HG03558 (cell line): Measurements from ENCODE around the gene VRK1.

Experiments used
- ATAC-seq: cut with Tn5 transposase; IDR thresholded peaks from one replicate; pipeline ENCODE4 v1.9.1; 2021; ENCODE audit warnings: moderate number of reproducible peaks; ENCODE audit not compliant: unreplicated experiment; ENCODE audit errors: extremely low read depth

VRK1 gene

DNA sequence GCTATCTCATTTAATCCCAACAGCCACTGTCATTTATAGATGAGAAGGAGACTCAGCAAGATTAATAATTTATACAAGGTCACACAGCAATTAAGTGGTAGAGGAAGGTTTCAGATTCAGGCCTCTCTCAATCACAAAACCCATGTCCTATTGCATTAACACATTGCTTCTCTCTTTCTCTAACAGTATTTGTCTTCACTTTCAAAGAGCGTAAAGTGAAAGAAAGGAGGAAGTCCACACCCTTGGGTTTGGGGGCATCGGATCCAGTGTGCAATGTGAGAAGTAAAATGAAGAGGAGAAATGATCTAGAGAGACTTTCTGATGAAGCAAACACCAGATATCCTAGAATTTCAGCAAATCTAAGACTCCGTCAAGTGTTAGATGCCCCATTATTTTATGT, 7.0 kb upstream of the VRK1 start:
- no peak for ATAC-seq

DNA sequence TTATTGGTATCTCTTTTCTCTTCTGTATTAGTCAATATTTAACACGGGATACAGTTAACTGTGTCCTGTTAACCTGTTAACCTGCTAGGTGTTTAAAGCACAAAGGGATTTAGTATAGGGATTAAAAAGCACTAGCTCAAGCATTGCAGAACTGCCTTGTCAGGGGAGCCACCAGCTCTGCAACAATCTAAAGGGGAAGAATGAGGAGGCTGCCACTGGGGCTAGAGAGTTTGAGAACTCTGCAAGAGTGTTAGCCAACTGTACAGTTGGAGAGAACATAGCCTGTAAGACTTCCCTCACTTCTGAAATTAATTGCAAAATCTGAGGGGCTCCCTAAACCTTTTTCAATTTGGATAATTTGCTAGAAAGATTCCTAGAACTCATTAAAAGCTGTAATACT, 6.5 kb upstream of the VRK1 start:
- no peak for ATAC-seq

DNA sequence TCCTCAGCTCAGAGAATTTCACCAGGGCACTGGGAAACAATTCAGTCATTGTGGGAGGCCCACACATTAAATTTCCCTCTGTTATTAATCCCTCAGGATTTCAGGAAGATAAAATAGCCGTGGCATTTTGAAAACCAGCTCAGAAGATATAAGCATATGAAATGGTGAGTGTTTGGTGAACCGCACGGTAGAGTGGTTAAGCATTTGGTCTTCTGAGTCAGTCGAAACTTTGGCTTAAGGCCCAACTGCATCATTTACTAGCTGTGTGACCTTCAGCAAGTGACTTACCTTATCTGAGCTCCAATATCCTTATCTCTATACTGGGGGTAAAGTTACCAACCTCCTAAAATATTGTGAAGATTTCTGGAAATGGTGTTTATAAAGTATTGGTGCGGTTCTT, 5.2 kb upstream of the VRK1 start:
- no peak for ATAC-seq

DNA sequence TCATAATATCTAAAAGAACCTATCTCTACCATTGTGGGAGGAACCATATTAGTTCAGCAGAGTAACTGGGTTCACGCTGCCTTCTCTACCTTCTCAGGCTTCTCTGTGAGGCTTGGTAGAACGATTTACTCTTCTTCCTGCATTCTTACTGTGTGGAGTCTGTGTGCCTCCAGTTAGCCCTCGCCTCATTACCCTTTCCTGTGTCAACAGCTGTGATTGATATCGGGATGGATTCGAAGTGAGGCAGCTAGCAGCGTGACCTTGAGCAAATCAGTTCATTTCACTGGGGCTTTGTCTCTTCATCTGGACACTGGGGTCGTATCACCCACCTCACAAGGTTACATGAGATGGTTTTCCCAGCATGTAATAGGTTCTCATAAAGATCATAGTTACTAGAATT, 4.6 kb upstream of the VRK1 start:
- ATAC-seq, result no peak

DNA sequence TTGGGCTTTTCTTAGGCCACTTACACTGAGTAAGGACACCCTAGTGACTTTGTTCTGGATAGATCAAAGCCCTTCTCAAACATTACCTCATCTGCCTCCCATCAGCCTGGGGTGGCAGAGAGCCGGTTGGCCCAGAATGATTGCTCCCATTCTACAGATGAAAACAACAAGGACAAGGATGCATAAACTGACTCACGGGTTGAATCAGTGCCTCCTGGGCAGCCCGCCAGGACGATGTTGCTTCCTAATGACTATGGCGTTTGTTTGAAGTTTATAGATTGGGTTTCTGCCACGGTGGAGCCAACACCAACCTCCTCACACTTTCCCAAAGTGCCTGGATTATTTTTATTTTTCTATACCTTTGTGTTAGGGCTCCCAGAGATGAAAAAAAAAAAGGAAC, 3.6 kb upstream of the VRK1 start:
- ATAC-seq, result no peak

DNA sequence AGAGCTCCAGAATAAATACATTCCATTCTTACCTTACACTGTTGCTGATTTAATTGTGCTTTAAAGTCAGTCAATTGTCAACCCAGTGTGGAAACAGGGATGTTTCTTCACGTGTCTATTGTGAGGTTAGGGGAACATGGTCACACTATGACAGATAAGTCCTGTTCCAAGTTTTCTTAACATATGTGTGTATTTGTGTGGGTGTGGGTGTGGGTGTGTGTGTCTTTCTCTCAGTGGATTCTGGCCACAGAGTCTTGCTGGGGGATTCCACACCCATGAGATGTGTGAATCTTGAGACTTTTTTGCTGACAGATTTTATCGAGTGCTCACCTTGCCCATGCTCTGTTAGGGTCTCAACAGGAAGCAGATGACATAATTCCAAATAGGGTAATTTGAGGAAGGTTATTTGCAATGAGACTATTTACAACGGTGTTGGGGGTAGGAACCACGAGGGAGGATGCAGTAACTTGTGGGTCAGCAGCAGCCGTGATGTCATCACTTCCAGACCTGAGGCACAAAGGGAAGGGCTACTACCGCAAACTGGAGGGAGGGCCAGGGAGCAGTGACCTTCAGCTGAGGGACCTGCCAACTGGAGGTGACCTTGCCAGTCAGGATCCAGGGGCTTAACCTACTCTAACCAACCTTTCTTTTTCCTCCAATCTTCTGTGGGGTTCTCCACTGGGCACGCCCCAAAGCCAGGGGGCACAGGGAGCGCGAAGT, 1.9 kb upstream of the VRK1 start:
- no peak for ATAC-seq

DNA sequence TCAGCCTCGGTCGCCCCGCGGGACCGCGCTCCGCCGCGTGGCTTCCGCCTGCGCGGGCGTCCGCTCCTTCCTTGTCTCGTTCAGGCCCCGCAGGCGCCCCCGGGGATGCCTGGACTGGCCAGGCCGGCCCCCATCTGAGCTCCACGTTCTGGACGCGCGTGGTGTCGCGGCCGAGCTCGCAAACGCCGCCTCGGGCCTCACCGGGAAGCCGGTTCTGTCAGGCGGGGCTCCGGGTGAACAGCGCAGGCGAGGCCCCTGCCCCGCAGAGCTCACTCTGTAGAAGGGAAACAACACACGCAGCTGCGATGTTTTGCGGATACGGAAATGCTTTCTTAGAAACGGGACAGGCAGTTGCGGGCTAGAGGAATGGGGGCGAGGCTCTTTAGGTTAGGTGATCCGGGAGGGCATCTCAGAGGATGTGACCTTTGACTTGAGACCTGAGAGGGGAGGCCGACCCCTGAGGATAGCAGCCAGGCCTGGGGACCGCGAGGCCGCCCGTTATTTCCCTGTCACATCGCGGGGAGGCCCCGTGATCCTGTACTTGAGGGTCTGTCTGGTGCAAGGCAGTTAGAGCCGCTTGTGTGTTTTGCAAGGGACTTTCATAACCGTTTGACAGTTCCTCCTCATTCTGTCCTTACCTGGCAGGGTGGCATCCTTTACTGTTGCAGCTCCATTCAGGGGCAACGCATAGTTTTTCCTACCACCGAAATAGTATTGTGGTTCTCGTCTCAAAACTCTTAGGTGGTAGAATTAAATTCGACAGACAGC, 584 bp downstream of the VRK1 start:
- peak; percentile 12 for ATAC-seq

DNA sequence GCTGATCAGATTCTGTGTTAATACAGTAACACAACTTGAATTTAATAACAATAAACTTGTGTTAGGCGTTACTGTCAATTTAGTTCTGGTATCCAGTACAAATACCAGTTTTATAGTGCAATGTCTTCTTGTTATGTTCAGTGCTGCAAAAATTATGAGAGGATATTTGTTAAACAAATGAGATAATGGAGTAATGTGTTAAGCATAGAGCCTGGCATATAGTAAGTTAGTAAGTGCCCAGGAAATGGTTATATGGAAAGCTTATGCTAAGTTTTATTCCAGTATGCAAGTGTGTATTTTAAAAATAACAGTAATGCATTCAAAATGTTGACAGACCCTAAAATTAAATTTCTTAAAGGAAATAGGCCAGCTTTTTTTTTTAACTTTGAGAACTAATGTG, 1.8 kb downstream of the VRK1 start:
- ATAC-seq, result no peak

DNA sequence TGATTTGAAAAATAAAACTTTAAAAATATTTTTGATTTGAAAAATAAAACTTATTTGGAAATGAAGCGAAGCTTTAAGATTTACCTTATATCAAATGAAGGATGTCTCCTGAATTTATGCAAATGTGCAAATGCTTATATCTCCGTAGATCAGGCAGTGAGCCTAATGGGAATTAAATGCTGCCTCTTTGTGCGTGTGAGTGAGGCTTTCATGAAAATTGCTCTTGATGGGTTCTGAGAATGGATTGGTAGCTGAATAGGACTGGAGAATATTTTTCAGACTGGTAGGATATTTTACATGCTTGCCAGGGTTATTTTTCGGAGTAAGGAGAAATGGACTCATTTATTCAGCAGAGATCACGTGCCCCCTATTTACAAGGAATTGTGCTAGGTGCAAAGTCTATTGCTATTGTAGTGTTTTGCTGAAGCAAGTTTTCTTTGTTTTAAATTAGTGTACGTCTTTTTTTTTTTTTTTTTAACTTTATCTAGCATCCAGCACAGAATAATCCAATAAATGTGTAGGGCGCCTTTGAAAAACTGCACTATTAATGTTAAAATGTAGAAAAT, 2.4 kb downstream of the VRK1 start:
- ATAC-seq, result no peak

DNA sequence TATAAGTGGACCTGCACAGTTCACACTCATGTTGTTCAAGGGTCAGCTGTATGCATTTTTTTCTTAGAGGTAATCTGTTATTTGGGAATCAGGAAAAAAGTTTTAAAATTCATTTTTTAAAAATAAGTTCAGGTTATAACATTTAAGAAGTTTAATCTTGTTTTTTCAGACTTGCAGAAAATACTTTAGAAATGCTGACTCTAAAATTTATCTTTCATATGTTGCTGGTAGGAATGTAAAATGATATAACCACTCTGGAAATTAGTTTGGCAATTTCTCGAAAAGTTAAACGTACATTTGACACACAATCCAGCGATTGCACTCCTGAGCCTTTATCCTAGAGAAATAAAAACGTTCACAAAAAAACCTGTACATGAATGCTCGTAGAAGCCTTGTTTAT, 4.7 kb downstream of the VRK1 start:
- ATAC-seq, result no peak

DNA sequence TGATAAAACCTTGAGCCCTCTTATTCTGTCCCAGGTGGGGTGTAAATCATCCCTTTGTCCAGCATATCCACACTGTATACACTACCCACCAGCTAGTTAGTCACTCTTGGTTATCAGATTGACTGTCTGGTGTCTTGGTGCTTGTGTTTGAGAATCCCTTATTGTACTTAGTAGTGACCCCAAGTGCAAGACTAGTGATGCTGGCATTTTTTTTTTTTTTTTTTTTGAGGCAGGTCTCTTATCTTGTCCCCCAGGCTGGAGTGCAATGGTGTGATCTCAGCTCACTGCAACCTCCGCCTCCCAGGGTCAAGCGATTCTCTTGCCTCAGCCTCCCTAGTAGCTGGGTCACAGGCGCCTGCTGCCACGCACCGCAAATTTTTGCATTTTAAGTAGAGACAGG, 5.8 kb downstream of the VRK1 start:
- no peak for ATAC-seq

DNA sequence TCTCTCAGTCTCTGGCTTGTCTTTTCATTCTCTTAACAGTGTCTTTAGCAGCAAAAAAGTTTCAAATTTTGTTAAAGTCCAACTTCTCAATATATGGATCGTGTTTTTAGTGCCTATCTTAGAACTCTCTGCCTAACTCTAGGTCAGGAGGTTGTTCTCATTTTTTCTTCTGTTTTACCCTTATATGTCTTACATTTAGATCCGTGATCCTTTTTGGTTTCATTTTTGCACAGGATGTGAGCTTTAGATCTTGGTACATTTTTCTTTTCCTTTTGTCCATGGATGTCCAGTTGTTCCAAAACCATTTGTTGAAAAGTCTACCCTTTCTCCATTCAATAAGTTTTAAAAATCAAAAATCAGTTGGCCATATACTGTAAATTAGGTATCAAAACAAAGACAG, 6.8 kb downstream of the VRK1 start:
- no peak for ATAC-seq

DNA sequence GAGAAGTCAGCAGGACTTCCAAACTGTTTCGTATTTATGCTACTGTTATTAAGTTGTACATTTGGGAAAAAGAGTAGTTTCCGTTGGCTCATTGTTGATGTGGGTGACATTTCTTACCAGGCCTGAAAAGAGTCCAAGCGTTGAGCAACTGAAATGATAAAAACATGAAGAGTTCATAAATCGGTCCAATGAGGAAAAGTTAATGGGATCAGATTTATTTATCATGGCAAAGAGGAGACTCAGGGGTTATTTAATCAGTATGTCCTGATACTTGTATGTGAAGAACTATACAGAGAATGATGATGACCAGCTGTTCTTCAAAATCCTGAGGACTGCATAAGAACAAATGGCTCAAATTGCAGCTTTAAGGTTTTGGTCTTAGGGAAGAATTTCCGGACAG, 7.7 kb downstream of the VRK1 start:
- no peak for ATAC-seq

DNA sequence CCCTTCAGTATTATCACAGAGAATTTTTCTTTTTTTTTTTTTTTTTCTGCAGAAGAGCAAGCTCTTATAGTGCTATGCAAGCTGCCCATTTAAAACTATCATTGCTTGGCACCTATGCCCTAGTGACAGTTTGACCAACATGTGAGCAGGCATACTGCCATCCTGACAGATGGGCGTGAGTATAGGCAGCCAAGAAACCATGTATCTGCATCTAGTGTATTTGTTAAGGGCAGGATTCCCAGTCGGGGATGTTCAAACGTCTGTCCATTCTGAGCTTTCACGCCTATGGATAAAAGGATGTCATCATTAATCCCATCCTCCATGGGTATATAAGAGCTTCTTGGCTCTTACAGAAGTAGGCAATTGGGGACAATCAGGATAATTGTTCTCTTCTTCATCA, 8.8 kb downstream of the VRK1 start:
- no peak for ATAC-seq

DNA sequence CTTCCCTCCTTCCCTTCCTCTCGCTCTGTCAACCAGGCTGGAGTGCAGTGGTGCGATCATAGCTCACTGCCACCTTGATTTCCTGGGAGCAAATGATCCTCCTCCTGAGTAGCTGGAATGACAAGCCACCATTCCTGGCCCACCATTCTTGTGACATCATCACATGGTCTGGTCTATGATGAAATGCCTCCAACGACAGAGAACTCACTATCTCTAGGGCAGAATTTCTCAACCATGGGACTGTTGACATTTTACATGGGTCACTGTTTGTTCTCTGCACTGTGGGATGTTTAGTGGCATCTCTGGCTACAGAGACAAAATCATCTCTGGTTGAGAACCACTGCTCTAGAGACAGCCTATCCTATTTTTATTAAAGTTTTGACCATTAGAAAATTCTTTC, 9.7 kb downstream of the VRK1 start:
- ATAC-seq, result no peak

DNA sequence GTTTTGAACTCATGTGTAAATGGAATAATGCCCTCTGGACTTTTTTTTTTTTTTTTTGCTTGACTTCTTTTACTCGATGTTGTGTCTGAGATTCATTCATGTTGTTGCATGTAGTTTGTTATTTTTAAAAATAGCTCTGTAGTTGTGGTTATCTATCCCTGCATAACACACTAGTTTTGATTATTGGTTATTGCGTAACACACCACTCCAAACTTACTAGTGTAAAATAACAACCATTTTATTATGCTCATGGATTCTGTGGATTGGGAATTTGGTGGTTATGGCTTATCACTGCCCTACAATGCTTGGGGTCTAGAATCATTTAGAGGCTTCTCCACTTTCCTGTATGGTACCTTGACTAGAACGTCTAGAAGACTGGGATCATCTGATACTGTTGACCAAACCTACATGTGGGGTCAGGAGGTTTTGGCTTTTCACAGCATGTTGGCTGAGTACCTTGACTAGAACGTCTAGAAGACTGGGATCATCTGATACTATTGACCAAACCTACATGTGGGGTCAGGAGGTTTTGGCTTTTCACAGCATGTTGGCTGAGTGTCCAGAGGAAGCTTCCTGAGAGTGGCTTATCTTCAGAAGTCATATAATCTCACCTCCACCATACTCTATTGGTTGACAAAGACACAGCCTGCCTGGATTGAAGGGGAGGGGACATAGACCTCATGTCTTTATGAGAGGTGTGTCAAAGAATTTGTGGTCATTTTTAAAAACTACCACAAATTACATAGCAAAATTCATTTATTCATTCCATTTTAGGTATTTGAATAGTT, 11.6 kb downstream of the VRK1 start:
- no peak for ATAC-seq

DNA sequence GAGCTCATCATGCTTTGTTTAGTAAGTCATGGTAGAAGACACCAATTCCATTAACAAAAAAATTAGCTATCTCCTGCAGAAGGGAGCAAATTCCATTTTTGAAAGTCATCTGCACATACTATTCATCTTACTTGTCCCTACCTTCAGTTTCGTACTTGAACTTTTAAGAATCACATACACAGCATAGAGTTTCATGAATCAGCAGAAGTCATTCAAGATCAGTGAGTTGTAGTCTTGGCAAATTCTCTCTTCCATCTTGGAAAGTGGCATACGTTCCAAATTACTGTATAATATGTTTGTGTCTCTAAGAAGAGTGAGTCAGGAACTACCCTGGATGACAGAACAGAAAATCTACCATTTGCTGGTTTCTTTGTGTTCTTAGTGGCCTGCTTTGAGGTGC, 14.1 kb downstream of the VRK1 start:
- ATAC-seq, result no peak

DNA sequence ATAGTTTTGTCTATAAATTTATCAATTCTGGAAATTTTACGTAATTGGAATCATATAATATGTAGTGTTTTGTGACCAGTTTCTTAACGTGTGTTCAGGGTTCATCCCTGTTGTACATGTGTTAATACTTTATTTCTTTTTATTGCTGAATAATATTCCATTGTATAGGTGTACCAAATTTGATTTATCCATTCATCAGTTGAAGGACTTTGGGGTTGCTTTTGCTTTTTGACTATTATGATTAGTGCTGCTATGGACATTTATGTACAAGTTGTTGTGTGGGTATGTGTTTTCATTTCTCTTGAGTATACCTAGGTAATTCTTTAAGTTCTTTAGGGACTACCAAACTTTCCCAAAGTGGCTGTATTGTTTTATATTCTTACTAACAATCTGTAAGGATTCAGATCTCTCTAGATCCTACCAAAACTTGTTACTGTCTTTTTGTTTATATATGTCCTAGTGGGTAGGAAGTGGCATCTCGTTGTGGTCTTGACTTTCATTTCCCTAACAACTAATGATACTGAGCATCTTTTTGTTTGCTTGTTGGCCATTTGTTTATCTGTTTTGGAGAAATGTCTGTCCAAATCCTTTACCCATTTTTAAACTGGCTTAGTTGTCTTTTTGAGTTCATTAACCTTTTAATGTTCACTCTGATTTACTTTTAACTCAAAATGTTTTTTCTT, 14.9 kb downstream of the VRK1 start:
- peak; percentile 72 for ATAC-seq

DNA sequence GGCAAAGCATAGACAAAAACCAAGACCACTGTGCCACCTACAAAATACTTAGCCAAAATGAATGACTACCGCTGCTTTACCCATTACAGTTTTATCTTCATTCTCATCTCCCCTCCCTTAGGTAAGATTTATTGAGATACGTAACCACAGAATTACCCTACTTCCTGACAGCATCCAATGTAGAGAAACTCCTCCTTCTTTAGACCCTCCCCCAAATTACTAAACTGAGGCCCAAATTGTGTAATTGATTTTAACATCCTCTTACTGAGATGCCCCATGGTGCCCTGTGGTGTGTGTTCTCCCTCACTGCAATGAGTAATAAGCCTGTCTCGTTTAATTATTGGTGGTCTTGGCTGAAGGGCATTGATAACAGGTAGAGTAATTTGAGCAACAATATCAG, 19.1 kb downstream of the VRK1 start:
- no peak for ATAC-seq
